ENCODE results near the gene MCM9.
A peak's percentile ranks its signal among the peaks of the same experiment; 100 is the strongest.

Gene MCM9

GRCh38 chr6:118931436-118931835 lies 3.5 kb downstream of the MCM9 start:
- DNase-seq = no peak

- no peak for DNase-seq
Measured at GRCh38 chr6:118930680-118931079, 4.3 kb downstream of the MCM9 start.

DNA sequence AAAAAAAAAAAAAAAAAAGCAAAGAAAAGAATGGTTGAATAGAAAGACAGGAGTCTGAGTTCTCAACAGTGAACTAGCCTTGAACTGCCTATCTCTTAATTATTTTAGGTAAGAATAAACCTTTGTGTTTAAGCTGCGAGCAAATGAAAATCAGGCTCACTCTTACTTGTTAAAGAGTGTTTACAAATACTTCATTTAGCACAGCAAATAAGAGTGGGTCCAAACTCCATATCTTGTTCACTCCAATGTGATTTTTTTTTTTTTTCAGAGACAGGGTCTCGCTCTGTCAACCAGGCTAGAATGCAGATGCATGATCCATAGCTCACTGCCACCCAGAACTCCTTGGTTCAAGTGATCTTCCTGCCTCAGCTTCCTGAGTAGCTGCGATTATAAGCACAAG lies 11.9 kb downstream of the MCM9 start:
- DNase-seq = no peak

DNA sequence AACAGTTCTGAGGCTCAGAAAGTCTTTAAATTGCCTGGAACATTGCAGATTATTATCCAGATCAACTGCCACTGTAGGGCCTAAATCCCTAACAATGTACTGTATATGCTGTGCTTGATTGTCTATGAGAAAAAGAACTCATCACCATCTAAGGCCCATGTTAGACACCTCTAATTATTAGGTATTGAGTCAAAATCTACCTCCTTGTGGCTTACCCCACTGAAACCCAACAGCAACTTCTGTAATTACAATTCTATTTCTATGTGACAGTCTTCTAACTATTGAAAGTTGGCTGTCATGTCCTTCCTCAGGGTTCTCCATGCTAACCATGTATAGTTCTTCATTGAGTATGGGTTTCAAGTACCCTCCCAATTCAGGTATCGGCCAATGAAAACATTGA lies 13.9 kb downstream of the MCM9 start:
- DNase-seq = no peak

- DNase-seq = no peak
Measured at GRCh38 chr6:118918329-118918725, 16.6 kb downstream of the MCM9 start.

- DNase-seq = no peak
Measured at GRCh38 chr6:118917546-118918328, 17.2 kb downstream of the MCM9 start.

DNA sequence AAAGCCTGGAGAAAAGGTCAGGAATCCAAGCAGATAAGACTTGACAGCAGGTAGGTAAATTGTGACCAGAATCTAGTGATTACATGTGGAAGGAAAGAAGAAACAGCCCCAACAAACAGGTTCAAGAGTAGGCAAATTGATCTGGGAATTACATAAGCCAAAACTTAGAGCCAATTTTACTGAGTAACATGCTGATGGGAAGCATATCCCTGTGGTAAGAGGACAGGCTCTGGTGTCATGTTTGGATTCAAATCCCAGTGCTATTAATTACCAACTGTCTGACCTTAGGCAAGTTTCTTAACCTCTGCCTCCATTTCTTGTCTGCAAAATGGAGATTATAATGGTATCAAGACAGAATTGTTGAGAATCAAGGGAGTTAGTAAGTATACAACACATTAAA lies 20.4 kb downstream of the MCM9 start:
- no peak for DNase-seq

GRCh38 chr6:118913161-118913560 lies 21.8 kb downstream of the MCM9 start:
- no peak for DNase-seq

GRCh38 chr6:118912646-118913045 lies 22.3 kb downstream of the MCM9 start:
- DNase-seq = no peak

- no peak for DNase-seq
Measured at GRCh38 chr6:118908441-118908840, 26.5 kb downstream of the MCM9 start.

DNA sequence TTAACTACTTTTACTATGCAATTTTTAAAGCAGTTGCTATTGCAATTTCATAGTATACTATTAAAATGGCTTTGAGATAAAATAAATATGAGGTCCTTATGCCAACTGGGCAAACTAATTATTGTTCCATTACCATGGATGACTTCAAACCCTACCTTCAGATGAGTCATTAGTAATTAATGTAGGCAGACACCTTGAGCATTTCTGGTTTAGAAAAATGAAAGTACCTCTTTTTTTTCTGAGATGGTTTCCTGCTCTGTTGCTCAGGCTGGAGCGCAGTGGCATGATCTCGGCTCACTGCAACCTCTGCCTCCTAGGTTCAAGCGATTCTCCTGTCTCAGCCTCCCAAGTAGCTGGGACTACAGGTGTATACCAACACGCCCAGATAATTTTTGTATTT lies 29.1 kb downstream of the MCM9 start:
- DNase-seq = peak; percentile 8

DNA sequence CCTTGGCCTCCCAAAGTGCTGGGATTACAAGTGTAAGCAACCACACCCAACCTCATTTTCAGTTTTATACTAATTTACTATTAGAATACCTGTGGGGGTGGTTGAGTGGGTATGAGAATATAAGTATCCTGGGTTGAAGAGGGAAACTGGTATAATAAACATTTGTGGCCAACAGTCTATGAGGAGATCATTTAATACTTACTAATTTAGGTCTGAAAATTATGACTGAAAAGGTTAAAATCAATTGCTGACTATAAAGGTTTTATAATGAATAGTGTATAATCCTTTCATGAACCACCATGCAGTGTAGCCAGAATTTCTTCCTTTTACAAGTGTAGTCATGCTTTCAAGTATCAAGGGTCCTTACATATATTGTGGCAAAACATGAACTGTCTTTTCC lies 29.9 kb downstream of the MCM9 start:
- no peak for DNase-seq

DNA sequence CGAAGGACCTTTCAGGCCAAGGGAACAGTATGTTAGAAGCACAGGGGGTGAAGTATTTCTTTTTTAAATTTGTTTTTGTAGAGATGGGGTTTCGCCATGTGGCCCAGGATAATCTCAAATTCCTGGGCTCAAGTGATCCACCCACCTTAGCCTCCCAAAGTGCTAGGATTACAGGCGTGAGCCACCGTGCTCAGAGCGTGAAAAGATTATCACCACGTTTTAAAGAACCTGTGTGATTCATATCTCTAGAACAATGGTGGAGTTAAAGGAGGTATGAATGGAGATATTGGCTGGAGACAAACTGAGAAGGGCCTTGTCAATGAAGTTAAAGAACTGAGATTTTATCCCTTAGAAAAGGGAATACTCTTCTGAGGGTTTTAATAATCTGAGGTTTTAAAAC lies 31.3 kb downstream of the MCM9 start:
- DNase-seq = no peak

DNA sequence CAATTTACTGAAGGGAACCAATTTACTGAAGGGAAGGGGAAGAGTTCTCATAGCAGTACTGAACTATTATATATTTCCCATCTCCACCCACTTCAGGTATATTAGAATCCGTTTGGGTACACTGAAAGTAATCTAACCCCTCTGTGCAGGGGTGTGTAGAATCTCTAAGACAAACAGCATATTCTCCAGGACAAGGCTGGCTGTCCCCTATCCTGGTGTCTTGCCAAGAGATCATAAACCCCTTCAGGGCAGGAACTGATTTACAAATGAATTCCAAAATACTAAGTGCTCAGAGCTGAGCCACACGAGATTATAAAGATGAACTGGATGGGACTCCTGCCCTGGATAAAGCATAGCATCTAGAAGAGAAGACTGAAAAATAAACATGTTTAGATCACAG lies 31.8 kb downstream of the MCM9 start:
- no peak for DNase-seq

- no peak for DNase-seq
Measured at GRCh38 chr6:118902726-118903125, 32.2 kb downstream of the MCM9 start.

DNA sequence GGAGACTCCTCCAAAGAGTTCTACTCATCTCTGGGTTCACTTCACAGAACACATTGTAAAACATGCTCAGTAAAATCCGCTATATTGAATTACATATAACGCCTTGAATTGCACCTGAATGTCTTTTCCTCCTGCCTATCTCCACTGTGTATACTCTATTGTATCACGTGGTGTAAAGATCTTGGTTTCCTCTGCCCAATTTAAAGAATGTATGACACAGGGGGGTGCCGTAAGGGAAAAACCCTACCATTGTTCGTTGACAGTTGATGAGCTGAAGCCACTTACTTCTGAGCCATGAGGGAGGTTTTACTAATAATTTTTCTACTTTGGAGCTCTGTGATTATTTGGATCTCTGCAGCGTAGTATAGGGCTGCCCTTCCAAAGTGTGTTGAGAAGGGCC lies 35.0 kb downstream of the MCM9 start:
- peak; percentile 31 for DNase-seq

DNA sequence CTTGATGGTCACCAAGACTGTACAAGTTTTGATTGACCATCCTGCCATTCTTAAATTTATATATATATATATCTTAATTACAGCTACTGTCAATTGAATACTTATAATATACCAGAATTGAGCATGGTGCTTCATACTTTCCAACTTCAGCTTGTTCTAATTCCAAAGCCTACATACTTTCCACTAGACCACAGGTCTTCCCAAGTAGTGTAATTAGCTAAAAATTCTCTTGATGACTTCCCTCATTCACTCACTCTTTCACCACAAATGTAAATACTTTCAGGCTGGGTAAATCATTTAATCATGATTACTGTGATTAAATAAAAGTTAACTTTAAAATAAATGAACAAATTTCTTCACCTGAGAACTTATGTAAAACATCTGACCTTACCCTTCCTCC lies 37.6 kb downstream of the MCM9 start:
- no peak for DNase-seq

DNA sequence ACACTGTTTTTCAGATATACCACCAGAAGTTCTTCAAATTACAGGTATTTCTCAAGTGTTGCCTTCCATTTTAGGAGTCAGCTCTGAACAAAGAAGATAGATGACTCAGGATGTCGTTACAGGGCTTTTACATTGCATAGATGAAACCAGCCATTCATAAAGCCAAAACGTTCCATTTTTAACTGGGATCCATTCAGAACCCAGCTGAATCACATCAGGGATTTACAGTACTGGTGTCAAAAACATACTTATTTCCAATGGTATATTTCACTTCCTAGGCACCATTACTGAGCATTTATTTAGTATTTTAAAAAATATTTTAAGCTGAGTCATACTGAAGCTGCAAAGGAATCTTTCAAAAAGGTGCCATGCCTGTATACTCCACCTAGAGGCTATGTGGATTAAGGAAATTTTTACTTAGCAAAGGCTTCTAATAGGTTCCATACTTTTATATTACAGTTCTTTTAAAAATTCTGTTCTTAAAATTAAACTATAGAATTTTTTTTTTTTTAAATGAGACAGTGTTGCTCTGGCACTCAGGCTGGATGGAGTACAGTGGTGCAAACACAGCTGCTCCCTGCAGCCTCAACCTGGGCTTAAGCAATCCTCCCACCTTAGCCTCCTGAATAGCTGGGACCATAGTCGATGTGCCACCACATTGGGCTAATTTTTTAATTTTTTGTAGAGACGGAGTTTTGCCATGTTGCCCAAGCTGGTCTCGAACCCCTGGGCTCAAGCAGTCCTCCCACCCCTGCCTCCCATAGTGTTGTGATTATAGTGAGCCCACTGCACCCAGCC lies 38.4 kb downstream of the MCM9 start:
- no peak for DNase-seq

DNA sequence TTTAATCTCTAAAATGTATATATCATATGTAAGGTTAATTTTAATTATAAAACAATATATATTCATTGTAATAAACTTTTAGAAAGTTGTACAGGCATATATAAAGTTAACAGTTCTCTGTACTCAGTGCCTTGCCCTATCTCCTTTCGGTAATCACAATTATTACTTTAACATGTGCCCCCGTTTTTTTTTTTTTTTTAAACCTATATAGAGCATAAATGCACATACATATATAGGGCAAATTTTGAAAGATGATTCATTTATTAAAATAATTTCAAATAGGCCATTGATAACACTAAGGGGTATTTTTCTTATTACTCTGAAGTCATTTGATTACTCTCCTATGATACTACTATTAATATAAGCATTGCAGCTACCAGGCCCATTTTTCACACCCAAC lies 39.1 kb downstream of the MCM9 start:
- DNase-seq = no peak

GRCh38 chr6:118895261-118895560 lies 39.7 kb downstream of the MCM9 start:
- no peak for DNase-seq

DNA sequence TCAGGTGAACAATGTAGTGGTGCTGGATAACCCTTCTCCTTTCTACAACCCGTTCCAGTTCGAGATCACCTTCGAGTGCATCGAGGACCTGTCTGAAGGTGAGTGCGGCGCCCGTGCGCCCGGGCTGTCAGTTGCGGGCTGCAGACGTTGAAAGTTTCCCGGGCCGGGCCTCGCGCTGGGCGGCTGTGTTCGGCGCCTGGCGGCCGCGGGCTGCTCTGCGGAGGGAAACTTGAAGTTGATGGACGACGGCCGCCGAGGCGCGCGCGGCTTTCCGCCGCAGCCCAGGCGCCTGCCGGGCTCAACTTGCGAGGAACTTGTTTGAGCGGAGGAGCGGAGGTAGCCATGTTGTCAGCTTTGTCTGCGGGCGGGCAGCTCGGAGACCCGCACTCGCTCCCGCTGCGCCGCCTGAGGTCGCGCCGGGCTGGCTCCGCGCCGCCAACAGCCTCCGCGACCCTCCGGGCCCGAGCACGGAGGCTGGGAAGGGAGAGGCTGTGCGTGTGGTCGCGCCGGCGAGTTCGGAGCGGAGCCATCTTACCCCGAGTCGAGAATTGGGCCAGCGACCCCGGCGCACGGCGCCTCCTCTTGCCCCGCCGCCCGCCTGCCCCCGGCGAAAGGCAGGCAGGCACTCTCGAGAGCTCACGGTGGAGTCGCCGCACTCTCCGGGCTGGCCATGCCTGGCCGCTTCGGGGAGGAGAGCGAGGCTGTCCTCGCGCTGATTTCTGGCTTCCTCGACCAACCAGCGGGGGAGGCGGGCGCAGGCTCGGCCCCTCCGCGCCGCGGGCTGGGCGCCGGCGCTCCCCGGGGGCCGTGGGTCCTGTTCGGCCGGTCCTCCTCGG lies 40.3 kb downstream of the MCM9 start:
- DNase-seq = peak; percentile 67

DNA sequence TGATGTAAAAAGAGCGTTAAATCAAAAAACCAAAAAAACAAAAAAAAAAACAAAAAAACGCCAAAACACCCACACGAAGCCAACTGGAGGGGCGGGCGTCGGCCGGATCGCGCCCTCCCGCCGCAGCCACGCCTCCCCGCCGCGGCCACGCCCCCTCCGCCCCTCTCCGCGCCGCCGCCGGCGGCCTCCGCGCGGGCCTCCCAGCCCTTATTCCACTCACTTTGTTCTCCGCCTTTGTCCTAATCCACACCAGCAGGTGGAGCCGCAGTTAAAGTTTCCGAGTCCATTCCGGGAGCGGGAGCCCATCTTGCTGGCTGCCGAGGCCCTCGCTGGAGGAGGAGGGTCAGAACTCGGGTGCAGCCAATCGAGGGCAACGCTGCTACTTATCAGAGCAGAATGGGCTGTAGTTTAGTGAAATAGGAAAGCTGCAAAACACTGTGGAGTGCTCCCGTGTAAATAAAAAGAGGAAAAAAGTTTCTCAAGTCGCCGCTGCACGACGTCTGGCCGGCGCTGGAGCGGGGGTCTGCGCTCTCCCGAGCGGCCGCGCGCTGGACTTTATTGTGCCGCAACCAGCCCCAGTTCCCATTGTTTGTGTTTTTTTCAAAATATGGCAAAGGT lies 41.0 kb downstream of the MCM9 start, which contains the start of gene ASF1A:
Gene ASF1A, plus strand, starts transcription at position 346 of the 618 bp plus-strand sequence. Its CDS starts 262 bp downstream, at position 608.
- DNase-seq = peak; percentile 95
